ENCODE measurements around the gene UBP1.
"Not testable (repeated sequence)": the region's sequence is repeated elsewhere in the genome, so short reads cannot be mapped to it uniquely, and the experiment has no call there.

The UBP1 gene

GRCh38 chr3:33417066-33417673, 23.0 kb downstream of the UBP1 start:
- 0 out of 2 replicates have a peak, but pooled peaks cover 3% of the 10 kb centered on the region for H3F3A ChIP-seq (ENCODE audit: insufficient read depth, low read length)
- H3K27ac ChIP-seq (ENCODE audit: low read depth, low read length, poor library complexity, severe bottlenecking), result no peak overlapping the region
- no peaks in the 10 kb centered on the region for H3K9me2 ChIP-seq (ENCODE audit: low read depth, low read length)
- H2AFZ ChIP-seq (ENCODE audit: low read length), result no peak overlapping the region
- H4K20me1 ChIP-seq (ENCODE audit: insufficient read depth, low read length), result no peaks in the 10 kb centered on the region
- no peak overlapping the region for H3K4me2 ChIP-seq (ENCODE audit: low read length)
- no peaks in the 10 kb centered on the region for H3K9me3 ChIP-seq (ENCODE audit: low read length)
- H3K4me1 ChIP-seq (ENCODE audit: insufficient read depth, low read length, severe bottlenecking), result no peaks in the 10 kb centered on the region
- TF ChIP-seq, protein P1, sequence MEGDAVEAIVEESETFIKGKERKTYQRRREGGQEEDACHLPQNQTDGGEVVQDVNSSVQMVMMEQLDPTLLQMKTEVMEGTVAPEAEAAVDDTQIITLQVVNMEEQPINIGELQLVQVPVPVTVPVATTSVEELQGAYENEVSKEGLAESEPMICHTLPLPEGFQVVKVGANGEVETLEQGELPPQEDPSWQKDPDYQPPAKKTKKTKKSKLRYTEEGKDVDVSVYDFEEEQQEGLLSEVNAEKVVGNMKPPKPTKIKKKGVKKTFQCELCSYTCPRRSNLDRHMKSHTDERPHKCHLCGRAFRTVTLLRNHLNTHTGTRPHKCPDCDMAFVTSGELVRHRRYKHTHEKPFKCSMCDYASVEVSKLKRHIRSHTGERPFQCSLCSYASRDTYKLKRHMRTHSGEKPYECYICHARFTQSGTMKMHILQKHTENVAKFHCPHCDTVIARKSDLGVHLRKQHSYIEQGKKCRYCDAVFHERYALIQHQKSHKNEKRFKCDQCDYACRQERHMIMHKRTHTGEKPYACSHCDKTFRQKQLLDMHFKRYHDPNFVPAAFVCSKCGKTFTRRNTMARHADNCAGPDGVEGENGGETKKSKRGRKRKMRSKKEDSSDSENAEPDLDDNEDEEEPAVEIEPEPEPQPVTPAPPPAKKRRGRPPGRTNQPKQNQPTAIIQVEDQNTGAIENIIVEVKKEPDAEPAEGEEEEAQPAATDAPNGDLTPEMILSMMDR (IDR thresholded peaks at IDR 0.05; ENCODE audit: low read length), result no peak
- TF ChIP-seq EZH2 (IDR thresholded peaks at IDR 0.05; ENCODE audit: borderline replicate concordance, low read length), result no peak
- no peak overlapping the region for H3K9ac ChIP-seq (ENCODE audit: low read length)
- no peak overlapping the region for H3K4me3 ChIP-seq (ENCODE audit: low read depth, low read length, poor library complexity, severe bottlenecking)
- peaks cover 89% of the 10 kb centered on the region for H3K36me3 ChIP-seq (ENCODE audit: insufficient read depth, low read length)
- 0 out of 2 replicates have a peak, but pooled peaks cover 4% of the 10 kb centered on the region for H3K79me2 ChIP-seq (ENCODE audit: insufficient read depth, low read length)
- no peaks in the 10 kb centered on the region for H3K27me3 ChIP-seq (ENCODE audit: insufficient read depth, low read length)

- H3K4me3 ChIP-seq (ENCODE audit: low read depth, low read length, poor library complexity, severe bottlenecking); H3F3A ChIP-seq (ENCODE audit: insufficient read depth, low read length); H3K9ac ChIP-seq (ENCODE audit: low read length); H2AFZ ChIP-seq (ENCODE audit: low read length); H3K9me3 ChIP-seq (ENCODE audit: low read length); H3K9me2 ChIP-seq (ENCODE audit: low read depth, low read length); H3K27ac ChIP-seq (ENCODE audit: low read depth, low read length, poor library complexity, severe bottlenecking); H4K20me1 ChIP-seq (ENCODE audit: insufficient read depth, low read length); H3K79me2 ChIP-seq (ENCODE audit: insufficient read depth, low read length); H3K4me2 ChIP-seq (ENCODE audit: low read length); H3K4me1 ChIP-seq (ENCODE audit: insufficient read depth, low read length, severe bottlenecking); H3K27me3 ChIP-seq (ENCODE audit: insufficient read depth, low read length): not testable (repeated sequence)
- H3K36me3 ChIP-seq (ENCODE audit: insufficient read depth, low read length), result peaks cover 97% of the 10 kb centered on the region
Measured at GRCh38 chr3:33410816-33411215, 29.4 kb downstream of the UBP1 start.

DNA sequence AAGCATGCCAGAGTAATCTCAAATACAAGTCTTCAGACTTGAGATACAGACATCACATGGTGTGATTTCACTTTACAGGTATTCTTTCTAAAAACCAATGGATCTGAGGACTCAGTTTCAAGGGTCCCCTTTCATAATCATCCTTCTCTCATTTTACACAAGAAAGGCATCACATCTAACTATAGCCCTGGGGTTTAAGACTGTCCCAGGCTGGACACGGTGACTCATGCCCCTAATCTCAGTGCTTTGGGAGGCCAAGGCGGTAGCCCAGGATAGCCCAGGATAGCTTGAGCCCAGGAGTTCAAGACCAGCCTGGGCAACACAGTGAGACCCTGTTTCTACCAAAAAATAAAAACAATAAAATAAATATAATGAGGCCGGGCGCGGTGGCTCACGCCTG, 36.4 kb downstream of the UBP1 start:
- Histone ChIP-seq H3K9me2 (ENCODE audit: low read depth, low read length) (no peaks in the 10 kb centered on the region), H3K27me3 (ENCODE audit: insufficient read depth, low read length) (no peaks in the 10 kb centered on the region), H3F3A (ENCODE audit: insufficient read depth, low read length) (no peaks in the 10 kb centered on the region), H3K9me3 (ENCODE audit: low read length) (no peaks in the 10 kb centered on the region), H3K79me2 (ENCODE audit: insufficient read depth, low read length) (no peaks in the 10 kb centered on the region), H3K36me3 (ENCODE audit: insufficient read depth, low read length) (peaks cover 90% of the 10 kb centered on the region), H3K27ac (ENCODE audit: low read depth, low read length, poor library complexity, severe bottlenecking) (no peak overlapping the region), H4K20me1 (ENCODE audit: insufficient read depth, low read length) (no peaks in the 10 kb centered on the region), H3K4me1 (ENCODE audit: insufficient read depth, low read length, severe bottlenecking) (no peaks in the 10 kb centered on the region), H3K9ac (ENCODE audit: low read length) (no peak overlapping the region), H3K4me2 (ENCODE audit: low read length) (no peak overlapping the region), H2AFZ (ENCODE audit: low read length) (no peak overlapping the region), H3K4me3 (ENCODE audit: low read depth, low read length, poor library complexity, severe bottlenecking) (no peak overlapping the region)
- no peak for TF ChIP-seq EZH2 (IDR thresholded peaks at IDR 0.05; ENCODE audit: borderline replicate concordance, low read length)
- TF ChIP-seq, protein P1 (IDR thresholded peaks at IDR 0.05; ENCODE audit: low read length), result no peak

- no peak overlapping the region for H3K4me2 ChIP-seq (ENCODE audit: low read length)
- H3K36me3 ChIP-seq (ENCODE audit: insufficient read depth, low read length), result peaks cover 90% of the 10 kb centered on the region
- no peaks in the 10 kb centered on the region for H4K20me1 ChIP-seq (ENCODE audit: insufficient read depth, low read length)
- H3K4me1 ChIP-seq (ENCODE audit: insufficient read depth, low read length, severe bottlenecking), result no peaks in the 10 kb centered on the region
- no peaks in the 10 kb centered on the region for H3K9me2 ChIP-seq (ENCODE audit: low read depth, low read length)
- H3K27ac ChIP-seq (ENCODE audit: low read depth, low read length, poor library complexity, severe bottlenecking), result no peak overlapping the region
- H3F3A ChIP-seq (ENCODE audit: insufficient read depth, low read length), result no peaks in the 10 kb centered on the region
- TF ChIP-seq EZH2 (IDR thresholded peaks at IDR 0.05; ENCODE audit: borderline replicate concordance, low read length), result no peak
- TF ChIP-seq, protein P1 (IDR thresholded peaks at IDR 0.05; ENCODE audit: low read length), result no peak
- no peaks in the 10 kb centered on the region for H3K27me3 ChIP-seq (ENCODE audit: insufficient read depth, low read length)
- no peak overlapping the region for H3K9ac ChIP-seq (ENCODE audit: low read length)
- no peak overlapping the region for H3K4me3 ChIP-seq (ENCODE audit: low read depth, low read length, poor library complexity, severe bottlenecking)
- H3K79me2 ChIP-seq (ENCODE audit: insufficient read depth, low read length), result no peaks in the 10 kb centered on the region
- H3K9me3 ChIP-seq (ENCODE audit: low read length), result no peaks in the 10 kb centered on the region
- no peak overlapping the region for H2AFZ ChIP-seq (ENCODE audit: low read length)
Measured at GRCh38 chr3:33402936-33403335, 37.3 kb downstream of the UBP1 start.
